H1 (cell line): ENCODE data around the gene GOSR1. TPM values are rescaled to one million over a fixed set of nuclear protein-coding genes. Genes with fewer than 3 reads are reported as not detected.

Experiments used
- CREB1 ChIP-seq: IDR thresholded peaks from 2 replicates; pipeline ENCODE4 v1.6.1; 2012; ENCODE audit warnings: inconsistent platforms
- EGR1 ChIP-seq: IDR thresholded peaks from 2 replicates; pipeline ENCODE4 v1.6.1; 2011; ENCODE audit warnings: low read depth, low read length, borderline replicate concordance
- GTF2F1 ChIP-seq: IDR thresholded peaks from 2 replicates; pipeline ENCODE4 v1.6.1; 2012; ENCODE audit warnings: low read depth, low read length, improper control_type of control experiment, borderline replicate concordance
- JUND ChIP-seq: IDR thresholded peaks from 2 replicates; pipeline ENCODE4 v1.6.1; 2011; ENCODE audit warnings: mild to moderate bottlenecking, improper control_type of control experiment, low read length
- RNF2 ChIP-seq: fragments of 200-900, 300-1000 bp; sonication (generic); IDR thresholded peaks from 2 replicates; pipeline ENCODE4 v1.7.1; 2016; ENCODE audit warnings: borderline replicate concordance, low read depth, mild to moderate bottlenecking, antibody characterized with exemption, low read length; ENCODE audit not compliant: poor library complexity, severe bottlenecking; ENCODE audit errors: missing control alignments
- polyA plus RNA-seq, 7 experiments: library from polyadenylated mRNA; depleted of rRNA in 3 of 7; stranded (reverse) in 5 of 7; unstranded in 2 of 7; fragments of >200 nt in 5 of 7; fragments of 200-250 nt in 2 of 7; gene quantifications; 1 replicate in 5 of 7; 2 replicates in 1 of 7; 4 replicates in 1 of 7; pipeline versions ENCODE4 v1.2.1 to v1.2.3, GENCODE V29; 2011 to 2013; ENCODE audit warnings: missing spikeins in 2 of 7, mixed read lengths in 2 of 7
- total RNA-seq: library from RNA; stranded (reverse); fragmentation: NEBNext Ultra II Directional; extraction: Animal tissue kit (Norgen Biotek cat#: 25700); gene quantifications from 2 replicates; pipeline ENCODE4 v1.2.1, GENCODE V29; 2021
- TF ChIP-seq, protein P1 (sequence below): IDR thresholded peaks from 2 replicates; pipeline ENCODE4 v1.6.1; 2012; ENCODE audit warnings: inconsistent platforms

Gene GOSR1
- total and polyA plus RNA-seq, 2 of the 8 experiments (the other 6 are each of a cell fraction or from before 2014, with no cell fraction given) = 9.2 to 43.3 TPM

DNA sequence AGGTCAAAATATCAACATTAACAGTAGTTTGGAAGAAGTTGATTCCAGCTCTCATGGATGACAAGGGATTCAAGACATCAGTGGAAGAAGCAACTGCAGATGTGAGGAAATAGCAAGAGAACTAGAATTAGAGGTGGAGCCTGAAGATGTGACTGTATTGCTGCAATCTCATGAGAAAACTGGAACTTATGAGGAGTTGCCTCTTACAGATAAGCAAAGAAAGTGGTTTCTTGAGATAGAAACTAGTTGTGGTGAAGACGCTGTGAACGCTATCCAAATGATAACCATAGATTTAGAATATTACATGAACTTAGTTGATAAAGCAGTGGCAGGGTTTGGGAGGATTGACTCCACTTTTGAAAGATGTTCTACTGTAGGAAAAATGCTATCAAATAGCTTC is 67.8 kb downstream of the GOSR1 start (continued):
- TF ChIP-seq JUND (no peak), EGR1 (no peak), GTF2F1 (no peak), RNF2 (no peak), CREB1 (no peak)
- TF ChIP-seq, protein P1, sequence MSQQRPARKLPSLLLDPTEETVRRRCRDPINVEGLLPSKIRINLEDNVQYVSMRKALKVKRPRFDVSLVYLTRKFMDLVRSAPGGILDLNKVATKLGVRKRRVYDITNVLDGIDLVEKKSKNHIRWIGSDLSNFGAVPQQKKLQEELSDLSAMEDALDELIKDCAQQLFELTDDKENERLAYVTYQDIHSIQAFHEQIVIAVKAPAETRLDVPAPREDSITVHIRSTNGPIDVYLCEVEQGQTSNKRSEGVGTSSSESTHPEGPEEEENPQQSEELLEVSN = no peak
